ENCODE measurements around the gene PPIF.

The PPIF gene

GRCh38 chr10:79390057-79390456, 42.8 kb downstream of the PPIF start:
- DNase-seq, result no peak

DNA sequence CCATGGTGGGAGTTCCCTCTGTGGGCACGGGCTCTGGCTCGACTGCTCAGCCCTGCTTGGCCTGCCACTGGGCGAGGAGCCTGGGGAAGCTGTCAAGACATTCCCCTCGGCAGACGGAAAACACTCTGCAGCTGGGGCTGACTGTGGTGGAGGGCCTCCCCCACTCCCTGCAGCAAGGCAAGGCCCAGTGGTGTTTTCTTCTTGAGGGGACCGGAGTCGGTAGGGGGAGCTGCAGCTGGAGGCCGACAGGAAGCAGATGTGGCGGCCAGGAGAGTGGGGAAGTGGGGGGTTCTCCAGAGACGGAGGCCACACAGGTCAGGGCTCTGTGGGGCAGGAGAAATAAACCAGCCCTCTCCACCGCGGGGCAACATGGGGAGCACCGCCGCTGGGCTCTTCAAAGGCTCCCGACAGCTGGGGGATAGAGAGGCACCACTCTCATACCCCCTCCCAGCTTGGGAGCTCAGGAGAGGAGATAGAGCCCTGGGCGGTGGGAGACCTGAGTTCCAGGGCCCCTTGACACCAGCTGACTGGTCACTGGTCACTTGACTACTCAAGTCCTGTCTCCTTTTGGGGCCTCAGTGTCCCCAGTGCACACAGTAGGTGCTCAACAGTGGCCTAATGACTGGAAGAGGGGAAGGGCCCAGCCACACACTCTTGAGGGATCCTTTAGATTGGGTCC, 43.4 kb downstream of the PPIF start:
- no peak for DNase-seq

DNA sequence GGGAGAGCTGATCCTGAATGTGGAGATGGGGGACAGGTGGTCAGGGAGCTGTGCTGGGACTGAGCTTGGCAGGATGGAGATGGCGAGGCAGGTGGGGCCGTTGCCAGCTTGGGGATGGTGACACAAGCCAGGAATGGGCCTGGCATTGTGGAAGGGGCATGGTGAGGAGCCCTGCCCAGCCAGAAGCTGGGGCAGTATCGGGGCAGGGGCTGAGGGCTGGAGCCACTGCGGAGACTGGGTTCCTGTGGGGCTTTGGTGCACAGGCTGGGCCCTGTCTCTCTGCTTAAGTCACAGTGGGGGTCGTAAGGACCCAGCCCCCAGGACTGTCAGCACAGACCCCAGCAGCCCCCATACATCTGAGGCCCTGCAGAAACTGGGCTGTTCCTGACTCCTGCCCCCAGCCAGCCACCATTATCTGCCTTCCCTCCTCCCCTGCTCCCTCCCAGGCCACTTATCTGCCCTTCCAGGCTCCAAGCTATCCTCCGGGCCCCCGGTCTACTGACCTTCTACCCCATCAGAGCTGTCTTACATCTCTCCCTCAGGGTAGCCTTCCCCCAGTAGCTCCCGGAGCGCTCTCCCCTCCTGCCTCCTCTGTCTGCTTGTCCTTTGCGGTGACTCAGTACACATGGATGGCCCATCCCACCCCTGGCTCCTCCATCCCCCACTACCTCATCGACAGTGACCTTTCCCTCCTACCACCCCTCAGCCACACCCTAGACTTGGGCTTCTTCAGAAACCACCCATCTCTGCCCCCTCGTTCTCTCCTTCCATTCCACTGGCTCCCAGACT, 44.2 kb downstream of the PPIF start:
- DNase-seq, result no peak

GRCh38 chr10:79392020-79392398, 44.7 kb downstream of the PPIF start:
- DNase-seq, result no peak

GRCh38 chr10:79392506-79393176, 45.4 kb downstream of the PPIF start:
- no peak for DNase-seq

- DNase-seq, result no peak
Observed at GRCh38 chr10:79393221-79393923, 46.1 kb downstream of the PPIF start.

GRCh38 chr10:79393924-79394610, 46.8 kb downstream of the PPIF start:
- no peak for DNase-seq

DNA sequence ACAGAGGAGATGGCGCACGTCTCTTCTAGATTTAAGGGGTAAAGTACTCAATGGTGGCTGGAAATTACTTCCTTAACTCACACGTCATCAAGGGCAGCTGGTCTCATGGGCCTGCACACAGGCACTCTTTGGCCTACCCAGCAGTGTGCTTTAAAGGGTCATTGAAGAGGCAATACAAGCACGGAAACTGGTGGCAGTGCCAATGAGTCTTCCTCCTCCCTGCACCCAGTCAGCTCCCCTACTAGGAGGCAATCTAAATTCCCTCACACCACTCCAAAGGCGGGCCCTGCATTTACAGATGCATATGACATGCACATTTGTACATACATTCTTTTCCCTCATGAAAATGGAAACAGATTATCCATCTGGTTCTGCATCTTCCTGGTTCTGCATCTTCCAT, 47.4 kb downstream of the PPIF start:
- DNase-seq, result no peak

GRCh38 chr10:79396520-79396919, 49.3 kb downstream of the PPIF start:
- no peak for DNase-seq

DNA sequence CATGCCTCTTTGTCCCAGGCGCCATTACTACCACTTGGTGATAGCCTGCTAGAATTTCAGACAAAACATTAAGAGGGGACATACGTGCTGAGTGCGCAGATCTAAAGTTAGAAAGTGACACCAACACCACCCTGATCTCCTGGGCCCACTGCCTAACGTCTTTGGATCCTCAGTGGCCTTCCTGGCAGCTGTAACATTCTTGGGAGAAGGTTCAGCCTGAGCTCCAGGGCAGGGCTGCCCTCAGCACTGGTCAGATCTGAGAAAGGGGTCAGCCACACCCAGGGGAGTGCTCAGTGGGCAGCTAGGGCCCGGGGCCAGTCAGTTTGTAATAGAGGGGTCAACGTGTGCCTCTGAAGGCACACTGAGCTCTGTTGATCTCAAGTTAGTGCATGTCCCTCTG, 49.8 kb downstream of the PPIF start:
- no peak for DNase-seq

- no peak for DNase-seq
Observed at GRCh38 chr10:79397575-79398303, 50.5 kb downstream of the PPIF start.

GRCh38 chr10:79398642-79399041, 51.4 kb downstream of the PPIF start:
- no peak for DNase-seq

DNA sequence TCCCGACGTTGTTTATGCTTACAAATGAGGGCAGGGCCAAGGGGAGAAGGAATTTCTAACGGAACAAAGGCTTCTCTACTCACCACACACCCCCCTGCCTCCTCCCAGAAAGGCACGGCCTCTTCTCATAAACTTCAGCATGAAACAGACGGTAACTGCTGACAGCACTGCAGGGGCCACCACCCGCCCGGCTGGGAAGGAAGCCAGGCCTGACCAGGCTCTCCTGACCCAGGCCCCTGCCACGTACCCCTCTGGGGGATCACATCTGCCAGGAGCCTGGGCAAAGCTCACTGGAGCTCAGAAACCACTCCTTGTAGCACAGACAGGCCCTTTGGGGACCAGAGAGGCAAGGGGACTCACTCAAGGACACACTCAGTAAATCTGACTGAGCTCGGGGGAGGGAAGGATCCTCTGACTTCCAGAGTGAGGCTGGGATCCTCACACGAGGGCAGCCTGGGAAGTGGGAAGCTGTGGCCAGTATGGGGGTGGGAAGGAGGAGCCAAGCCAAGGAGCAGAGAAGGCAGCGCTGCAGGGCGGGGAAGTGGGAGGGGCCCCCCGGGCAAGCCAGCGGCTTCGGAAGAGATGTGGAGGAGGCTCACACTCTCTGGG, 52.1 kb downstream of the PPIF start:
- no peak for DNase-seq

DNA sequence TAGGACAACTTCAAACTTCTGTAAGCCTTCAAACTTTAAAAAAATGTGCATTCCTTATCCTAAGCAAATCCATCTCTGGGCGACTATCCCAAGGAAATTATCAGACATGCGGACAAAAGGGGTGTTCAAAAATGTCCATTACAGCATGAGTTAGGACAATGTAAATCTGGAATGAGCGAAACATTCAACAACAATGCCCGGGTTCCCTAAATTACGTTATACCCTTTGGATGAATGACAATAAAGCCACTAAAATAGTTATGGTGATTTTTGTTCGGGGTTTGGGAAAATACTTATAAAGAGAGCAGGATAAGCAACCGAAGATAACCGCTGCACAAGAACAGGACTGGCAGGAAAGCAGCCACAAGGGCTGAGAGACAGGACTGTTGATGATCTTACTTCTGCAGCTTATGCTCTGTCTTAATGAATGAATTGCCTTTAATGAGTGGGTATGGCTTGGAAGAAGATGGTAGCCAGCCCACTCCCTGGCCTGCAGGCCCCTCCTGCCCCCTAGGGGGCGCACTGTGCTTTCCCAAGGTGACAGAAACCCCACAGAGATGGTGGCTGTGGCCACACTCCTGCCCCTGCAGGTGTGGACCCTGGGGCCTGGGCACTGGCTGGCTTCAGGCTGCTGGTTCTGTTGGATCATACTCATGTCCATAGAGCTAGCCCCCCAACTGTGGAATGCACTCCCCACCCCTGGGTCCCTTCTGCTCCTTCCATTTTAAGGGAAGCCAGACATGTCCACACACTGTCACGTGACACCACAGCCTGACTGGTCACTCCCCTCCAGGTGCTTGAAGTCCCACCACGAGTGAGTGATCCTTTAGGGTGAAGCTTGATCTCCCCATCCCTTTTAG, 53.1 kb downstream of the PPIF start:
- DNase-seq, result no peak

GRCh38 chr10:79401015-79401921, 54.0 kb downstream of the PPIF start:
- DNase-seq, result no peak

DNA sequence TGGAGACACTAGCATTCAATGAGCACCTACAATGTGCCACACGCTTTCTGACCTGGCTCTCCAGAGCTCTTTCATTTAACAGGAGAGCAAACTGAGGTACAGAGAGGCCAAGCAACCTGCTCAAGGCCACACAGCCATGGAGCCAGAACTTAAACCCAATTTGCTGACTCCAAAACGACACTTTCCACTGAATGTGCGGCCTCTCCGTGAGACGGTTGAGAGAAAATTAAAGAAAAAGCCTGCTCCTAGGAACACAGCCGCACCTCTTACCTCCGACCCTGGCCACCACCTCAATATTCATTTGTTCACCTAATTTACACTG, 55.3 kb downstream of the PPIF start:
- DNase-seq, result no peak

- DNase-seq, result no peak
Observed at GRCh38 chr10:79402951-79403350, 55.7 kb downstream of the PPIF start.

DNA sequence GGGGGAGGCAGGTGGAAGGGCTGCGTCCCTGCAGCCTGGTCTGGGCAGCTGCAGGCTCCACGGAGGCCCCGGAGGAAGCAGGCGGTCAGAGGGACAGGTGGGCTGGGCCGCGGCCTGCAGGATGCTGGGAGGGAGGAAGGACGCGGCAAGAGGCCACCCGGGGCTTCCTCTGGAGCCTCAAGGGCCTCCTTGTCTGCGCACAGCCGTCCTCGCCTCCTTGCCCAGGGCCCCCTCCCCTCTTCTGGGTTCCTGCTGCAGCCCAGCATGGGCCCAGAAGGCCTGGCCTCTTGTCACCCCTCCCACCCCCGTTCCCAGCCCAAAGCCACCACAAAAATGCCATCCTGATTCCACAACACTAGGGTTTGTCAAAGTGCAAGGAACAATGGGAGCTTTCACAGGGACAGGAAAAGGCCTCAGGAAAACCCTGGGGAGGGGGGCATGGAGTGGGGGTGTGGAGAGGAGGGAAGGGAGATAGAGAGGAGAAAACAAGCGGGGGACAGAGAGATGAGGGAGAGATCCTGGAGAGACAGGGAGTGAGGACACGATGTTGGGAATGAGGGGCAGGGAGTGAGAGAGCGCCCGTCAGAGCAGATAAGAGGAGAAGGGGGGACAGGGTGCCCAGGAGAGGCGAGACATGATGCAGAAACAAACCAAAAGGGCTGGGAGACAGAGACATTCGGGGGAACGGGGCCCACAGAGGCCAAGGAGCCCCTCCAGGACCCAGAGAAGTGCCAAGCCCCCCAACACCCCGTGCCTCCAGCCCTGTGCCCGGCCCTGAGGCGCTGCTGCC, 56.4 kb downstream of the PPIF start:
- DNase-seq, result no peak

- no peak for DNase-seq
Observed at GRCh38 chr10:79404231-79404609, 57.0 kb downstream of the PPIF start.
